ENCODE data around the gene SCGB1D1.

SCGB1D1 gene, protein sequence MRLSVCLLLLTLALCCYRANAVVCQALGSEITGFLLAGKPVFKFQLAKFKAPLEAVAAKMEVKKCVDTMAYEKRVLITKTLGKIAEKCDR

GRCh38 chr11:62190011-62190410 is at the start of gene SCGB1D1:
Gene SCGB1D1 (plus strand): TSS chr11:62190216. CDS start chr11:62190285, 69 bp downstream.
- no peak for DNase-seq

GRCh38 chr11:62140304-62141110 is 49.5 kb upstream of the SCGB1D1 start:
- DNase-seq: no peak

GRCh38 chr11:62141111-62142042 is 48.6 kb upstream of the SCGB1D1 start:
- no peak for DNase-seq

DNA sequence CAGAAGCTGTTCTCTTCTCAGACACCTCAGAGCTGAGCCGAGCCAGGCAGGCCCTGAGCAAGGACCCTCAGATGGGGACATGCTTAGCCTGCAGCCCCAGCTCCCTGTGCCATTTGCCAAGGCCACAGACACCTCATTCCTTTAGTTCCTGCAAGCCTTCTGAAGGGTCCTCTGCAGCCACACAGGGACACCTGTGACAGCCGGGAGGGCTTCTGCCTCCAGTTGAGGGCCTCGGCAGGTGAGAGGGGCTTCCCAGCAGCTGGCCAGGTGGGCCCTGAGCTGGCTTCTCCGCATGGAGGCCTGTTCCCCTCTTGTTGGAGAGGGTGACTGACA is 48.0 kb upstream of the SCGB1D1 start:
- no peak for DNase-seq

GRCh38 chr11:62142921-62143320 is 47.1 kb upstream of the SCGB1D1 start:
- DNase-seq: no peak

DNA sequence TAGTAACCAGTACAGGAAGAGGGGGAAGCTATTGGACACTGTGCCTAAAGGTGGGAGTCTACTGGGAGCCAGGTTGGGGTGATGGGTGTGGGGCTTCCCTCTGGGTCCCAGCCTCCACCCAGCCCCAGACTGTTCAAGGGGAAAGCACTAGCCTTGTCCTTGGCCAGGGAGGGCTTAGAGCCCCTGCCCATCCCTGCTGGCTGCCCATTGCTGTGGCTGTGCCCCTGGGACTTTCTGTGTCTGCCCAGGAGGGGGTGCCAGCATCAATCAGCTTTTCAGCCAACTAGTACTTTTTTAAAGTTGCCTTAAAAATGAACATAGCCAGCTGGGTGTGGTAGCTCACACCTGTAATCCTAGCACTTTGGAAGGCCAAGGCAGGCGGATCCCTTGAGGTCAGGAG is 46.3 kb upstream of the SCGB1D1 start:
- DNase-seq: no peak

DNA sequence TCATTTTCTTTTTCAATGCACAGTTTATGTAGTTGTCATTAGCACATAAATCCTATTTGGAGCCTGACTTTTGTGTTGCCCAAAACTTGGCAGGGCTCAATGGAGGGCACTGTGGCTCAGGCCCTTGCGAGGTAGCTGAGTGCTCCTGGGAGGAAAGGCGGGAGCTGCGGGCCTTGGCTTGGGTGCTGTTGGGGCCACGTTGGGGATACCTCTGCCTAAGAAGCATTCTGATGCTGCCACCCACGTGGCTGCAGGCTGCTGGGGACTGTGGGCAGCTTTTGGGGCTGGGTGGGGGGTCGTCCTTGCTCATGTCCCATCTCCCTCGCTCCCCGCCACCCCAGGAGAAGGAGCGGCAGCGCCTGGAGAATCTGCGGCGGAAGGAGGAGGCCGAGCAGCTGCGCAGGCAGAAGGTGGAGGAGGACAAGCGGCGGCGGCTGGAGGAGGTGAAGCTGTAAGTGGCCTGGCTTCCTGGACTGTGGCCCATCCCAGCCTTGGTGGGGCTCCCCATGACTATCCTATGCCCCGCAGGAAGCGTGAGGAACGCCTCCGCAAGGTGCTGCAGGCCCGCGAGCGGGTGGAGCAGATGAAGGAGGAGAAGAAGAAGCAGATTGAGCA is 45.3 kb upstream of the SCGB1D1 start:
- no peak for DNase-seq

GRCh38 chr11:62145261-62145871 is 44.6 kb upstream of the SCGB1D1 start:
- no peak for DNase-seq

DNA sequence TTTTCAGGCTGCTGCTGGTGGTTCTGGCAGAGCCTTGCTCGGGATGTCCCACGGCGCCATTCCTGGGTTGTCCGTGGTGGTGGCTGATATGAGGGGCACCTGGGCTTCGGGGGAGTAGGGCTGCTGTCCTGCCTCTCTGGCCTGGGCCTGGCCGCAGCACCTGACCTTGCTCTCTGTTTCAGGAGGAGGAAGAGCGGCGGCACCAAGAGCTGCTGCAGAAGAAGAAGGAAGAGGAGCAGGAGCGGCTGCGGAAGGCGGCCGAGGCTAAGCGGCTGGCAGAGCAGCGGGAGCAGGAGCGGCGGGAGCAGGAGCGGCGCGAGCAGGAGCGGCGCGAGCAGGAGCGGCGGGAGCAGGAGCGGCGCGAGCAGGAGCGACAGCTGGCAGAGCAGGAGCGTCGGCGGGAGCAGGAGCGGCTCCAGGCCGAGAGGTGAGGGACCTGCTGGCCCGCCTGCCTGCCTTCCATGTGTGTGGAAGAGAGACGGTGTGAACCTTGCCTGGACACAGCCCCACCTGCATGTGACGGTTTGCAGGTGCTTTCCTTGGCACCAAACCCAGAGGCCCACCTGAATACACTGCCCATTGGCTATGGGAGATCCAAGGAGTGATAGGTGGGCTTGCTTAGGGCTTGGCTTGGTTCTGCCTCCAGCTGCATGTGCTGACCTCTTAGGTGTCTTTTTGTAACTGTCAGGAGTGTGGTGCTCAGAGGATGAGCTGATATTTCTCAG is 43.4 kb upstream of the SCGB1D1 start:
- DNase-seq: no peak

GRCh38 chr11:62147545-62147944 is 42.5 kb upstream of the SCGB1D1 start:
- no peak for DNase-seq

GRCh38 chr11:62148271-62148980 is 41.6 kb upstream of the SCGB1D1 start:
- no peak for DNase-seq

GRCh38 chr11:62149986-62150886 is 39.8 kb upstream of the SCGB1D1 start:
- DNase-seq: no peak

DNA sequence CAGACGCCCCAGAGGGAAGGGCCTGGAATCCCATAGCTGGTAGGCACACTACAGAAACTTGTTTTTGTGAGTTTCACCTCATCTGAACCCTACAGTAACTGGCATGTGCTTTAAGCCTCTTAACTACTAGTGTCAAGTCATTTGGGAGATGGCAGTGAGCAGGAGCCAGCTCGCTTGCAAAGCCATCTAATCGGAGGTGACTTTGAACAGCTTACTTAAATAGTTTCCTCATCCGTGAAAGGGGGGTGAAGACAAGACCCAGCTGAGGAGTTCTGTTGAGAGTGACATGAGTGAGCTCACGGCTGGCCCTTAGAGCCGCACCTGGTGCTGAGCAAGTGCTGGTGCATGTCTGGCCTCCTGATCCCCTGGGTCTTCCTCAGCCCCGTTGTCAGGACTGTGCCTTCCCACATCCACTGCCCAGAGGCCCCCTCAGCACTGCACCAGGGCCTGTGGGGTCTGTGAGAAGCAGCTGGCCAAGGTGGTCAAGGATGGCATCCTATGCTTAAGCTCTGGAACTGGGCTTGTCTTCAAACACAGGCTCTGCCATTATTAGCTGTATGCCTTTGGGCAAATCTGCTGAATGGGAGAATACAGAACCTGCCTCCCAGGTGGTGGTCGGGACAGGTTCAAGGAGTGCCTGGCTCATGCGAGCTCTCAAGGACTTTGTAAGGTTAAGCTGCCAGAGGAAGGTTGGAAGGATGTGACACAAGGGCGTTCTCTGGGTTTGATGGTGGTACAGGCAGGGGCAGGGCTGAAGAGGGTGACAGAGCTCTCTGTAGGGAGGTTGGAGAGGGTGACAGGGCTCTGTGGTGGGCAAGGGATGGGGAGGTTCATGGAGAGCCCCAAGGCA is 38.9 kb upstream of the SCGB1D1 start:
- DNase-seq: no peak

GRCh38 chr11:62151737-62152102 is 38.3 kb upstream of the SCGB1D1 start:
- DNase-seq: no peak

DNA sequence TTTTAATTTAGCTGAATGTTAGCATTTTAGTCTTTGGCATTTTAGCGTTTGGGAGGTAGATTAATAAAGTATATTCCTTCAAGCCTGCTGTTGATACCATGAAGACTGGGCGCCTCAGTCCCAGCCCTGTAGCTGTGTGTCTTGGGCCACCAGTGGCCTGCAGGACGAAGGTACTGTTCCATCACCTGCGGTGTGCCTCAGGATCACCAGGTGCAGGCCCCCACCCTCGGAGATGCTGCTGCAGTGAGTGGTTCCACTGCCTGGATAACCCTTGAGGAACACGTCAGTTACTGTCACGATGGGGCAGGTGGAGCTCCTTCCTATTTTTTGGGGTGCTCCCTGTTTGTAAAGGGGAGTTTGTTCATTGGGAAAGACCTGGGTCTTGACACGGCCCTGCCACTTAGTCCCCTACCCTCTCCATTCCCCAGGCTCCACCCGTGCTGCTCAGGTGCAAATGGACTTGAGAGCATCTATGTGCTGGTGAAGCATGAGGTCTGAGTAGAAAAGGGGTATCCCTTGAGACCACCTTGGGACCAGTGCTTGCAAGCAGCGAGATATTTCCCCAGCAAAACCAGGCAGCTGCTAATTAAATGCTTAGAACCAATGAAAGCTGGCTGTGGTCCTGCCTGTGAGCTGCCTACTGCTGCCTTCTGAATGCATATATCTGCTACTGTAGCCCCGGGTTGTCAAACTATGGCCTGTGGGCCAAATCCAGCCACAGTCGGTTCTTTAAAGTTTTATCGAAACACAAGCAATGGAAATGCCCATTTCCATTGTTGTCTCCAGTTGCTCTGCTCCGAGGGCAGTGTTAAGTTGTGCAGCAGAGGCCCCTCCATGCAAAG is 37.5 kb upstream of the SCGB1D1 start:
- no peak for DNase-seq

DNA sequence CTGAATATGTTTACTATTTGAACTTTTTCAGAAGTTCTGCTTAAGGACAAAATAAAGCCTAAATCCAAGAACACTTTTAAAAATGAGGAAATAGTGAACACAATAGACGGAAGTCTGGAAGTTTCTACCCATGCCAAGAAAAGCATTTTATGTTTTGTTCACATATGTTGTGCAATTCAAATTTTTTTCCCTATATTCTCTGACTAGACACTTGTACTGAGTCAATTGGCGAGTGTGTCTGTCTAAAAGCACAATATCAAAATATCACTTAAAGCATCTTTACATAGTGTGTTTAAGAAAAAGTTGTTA is 37.0 kb upstream of the SCGB1D1 start:
- no peak for DNase-seq

DNA sequence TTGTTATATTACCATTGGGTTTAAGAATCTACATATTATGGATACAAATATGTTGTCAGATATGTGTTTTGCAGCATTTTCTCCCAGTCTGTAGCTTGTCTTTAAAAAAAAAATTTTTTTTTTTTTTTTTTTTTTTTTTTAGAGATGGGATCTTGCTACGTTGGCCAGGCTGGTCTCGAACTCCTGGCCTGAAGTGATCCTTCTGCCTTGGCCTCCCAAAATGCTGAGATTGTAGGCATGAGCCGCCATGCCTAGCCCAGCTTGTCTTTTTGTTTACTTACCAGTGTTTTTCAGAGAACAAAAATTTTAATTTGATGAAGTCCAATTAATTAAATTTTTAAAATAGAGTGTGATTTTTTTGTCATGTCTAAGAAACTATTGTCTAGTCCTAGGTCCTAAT is 36.4 kb upstream of the SCGB1D1 start:
- DNase-seq: no peak

GRCh38 chr11:62157603-62158002 is 32.4 kb upstream of the SCGB1D1 start:
- DNase-seq: no peak

DNA sequence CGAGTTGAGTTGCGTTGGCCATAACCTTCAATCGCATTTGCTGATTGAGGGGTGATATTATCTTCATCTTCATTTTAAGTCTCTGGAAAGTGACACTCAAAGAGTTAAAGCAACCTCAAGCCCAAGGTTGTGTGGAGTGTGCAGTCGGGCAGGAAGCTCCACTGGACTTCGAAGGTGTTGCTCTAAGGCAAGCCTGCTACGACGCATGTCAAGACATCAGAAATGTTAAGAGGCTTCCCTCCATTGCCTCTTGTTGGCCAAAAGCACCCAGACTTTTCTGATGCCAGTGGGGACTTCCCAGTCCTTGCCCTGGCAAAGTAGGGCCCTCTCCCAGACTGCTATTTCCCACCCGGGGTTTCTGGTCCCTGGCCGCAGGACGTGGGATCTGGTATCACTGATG is 23.6 kb upstream of the SCGB1D1 start:
- DNase-seq: no peak
